Spleen (tissue), 7 donors: Measurements from ENCODE around the gene AVPR1B.

ENCODE experiments used
- CTCF ChIP-seq, 11 experiments: fragments of 200-600 bp in 7 of 11; fragments of 450-650 bp in 4 of 11; sonication (generic) in 4 of 11; IDR thresholded peaks in 8 of 11; conservative IDR thresholded peaks in 3 of 11; 1 replicate in 7 of 11; 2 replicates in 4 of 11; pipeline versions ENCODE4 v1.4.0 to v1.8.0; 2016 to 2021; ENCODE audit warnings: antibody characterized with exemption in 11 of 11, inconsistent platforms in 4 of 11, mild to moderate bottlenecking in 1 of 11
- POLR2A ChIP-seq, 3 donors: fragments of 450-650 bp; IDR thresholded peaks; one replicate each; pipeline ENCODE4 v1.5.1; 2017; ENCODE audit warnings: antibody characterized with exemption in 3 of 3, mild to moderate bottlenecking in 1 of 3
- POLR2AphosphoS5 ChIP-seq, 3 donors: sonication (generic); formaldehyde crosslinking; IDR thresholded peaks; one replicate each; pipeline ENCODE4 v1.5.1; 2017; ENCODE audit warnings: antibody characterized with exemption in 3 of 3
- donor health status: DM: no; HTN: no; CAD: no; lungs with moderate emphysema.
- donor health status: DM: no; HTN: no; CAD: no.
- donor health status: DM: no; HTN: no; CAD: no.

GRCh38 chr1:206115791-206116190, 1.4 kb downstream of the AVPR1B start:
- TF ChIP-seq CTCF (IDR thresholded peaks at IDR 0.05 in 8 of 11, conservative IDR thresholded peaks at IDR 0.05 in 3 of 11) (no peak), POLR2AphosphoS5 (IDR thresholded peaks at IDR 0.05) (no peak), POLR2A (IDR thresholded peaks at IDR 0.05) (no peak)
